Testis (tissue), 2 donors: ENCODE results near the gene SLC51B.

ENCODE experiments used
- POLR2A ChIP-seq: fragments of 450-650 bp; IDR thresholded peaks from one replicate; pipeline ENCODE4 v1.6.1; 2017; ENCODE audit warnings: antibody characterized with exemption, mild to moderate bottlenecking, moderate library complexity
- TF ChIP-seq, protein P1 (sequence below), 3 experiments: fragments of 450-650 bp in 2 of 3; fragments of 200-600 bp in 1 of 3; sonication (generic) in 1 of 3; IDR thresholded peaks; one replicate each; pipeline ENCODE4 v1.5.1; 2016 to 2019; ENCODE audit warnings: antibody characterized with exemption in 3 of 3, mild to moderate bottlenecking in 2 of 3, moderate library complexity in 1 of 3

GRCh38 chr15:65033659-65034269 is 11.4 kb upstream of the SLC51B start:
- TF ChIP-seq, protein P1, sequence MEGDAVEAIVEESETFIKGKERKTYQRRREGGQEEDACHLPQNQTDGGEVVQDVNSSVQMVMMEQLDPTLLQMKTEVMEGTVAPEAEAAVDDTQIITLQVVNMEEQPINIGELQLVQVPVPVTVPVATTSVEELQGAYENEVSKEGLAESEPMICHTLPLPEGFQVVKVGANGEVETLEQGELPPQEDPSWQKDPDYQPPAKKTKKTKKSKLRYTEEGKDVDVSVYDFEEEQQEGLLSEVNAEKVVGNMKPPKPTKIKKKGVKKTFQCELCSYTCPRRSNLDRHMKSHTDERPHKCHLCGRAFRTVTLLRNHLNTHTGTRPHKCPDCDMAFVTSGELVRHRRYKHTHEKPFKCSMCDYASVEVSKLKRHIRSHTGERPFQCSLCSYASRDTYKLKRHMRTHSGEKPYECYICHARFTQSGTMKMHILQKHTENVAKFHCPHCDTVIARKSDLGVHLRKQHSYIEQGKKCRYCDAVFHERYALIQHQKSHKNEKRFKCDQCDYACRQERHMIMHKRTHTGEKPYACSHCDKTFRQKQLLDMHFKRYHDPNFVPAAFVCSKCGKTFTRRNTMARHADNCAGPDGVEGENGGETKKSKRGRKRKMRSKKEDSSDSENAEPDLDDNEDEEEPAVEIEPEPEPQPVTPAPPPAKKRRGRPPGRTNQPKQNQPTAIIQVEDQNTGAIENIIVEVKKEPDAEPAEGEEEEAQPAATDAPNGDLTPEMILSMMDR (IDR thresholded peaks at IDR 0.05): peak; percentile 22 to 33 (median 23)
- no peak for TF ChIP-seq POLR2A
